SU-DHL-6 (cell line): Measurements from ENCODE around the gene KNDC1.

Experiments used
- H2AFZ ChIP-seq: fragments of 200-600 bp; sonication (generic); 2 replicates; pipeline ENCODE4 v1.6.1; 2014; ENCODE audit warnings: low read depth, mild to moderate bottlenecking, moderate library complexity, mixed read lengths, antibody characterized with exemption, low read length; ENCODE audit not compliant: severe bottlenecking
- H3F3A ChIP-seq: fragments of 200-600 bp; shearing (Covaris generic); 2 replicates; pipeline ENCODE4 v1.6.0; 2016; ENCODE audit warnings: antibody characterized with exemption, mild to moderate bottlenecking; ENCODE audit not compliant: insufficient read depth
- H3K27ac ChIP-seq: fragments of 200-600 bp; sonication (generic); 2 replicates; pipeline ENCODE4 v1.5.1; 2016; ENCODE audit warnings: low read depth, mild to moderate bottlenecking, low read length, moderate library complexity, mixed read lengths
- H3K27me3 ChIP-seq: fragments of 200-600 bp; sonication (generic), shearing (Covaris generic); 2 replicates; pipeline ENCODE4 v1.6.0; 2014; ENCODE audit warnings: mild to moderate bottlenecking, low read length
- H3K36me3 ChIP-seq: fragments of 200-600 bp; sonication (generic); 2 replicates; pipeline ENCODE4 v1.6.1; 2014; ENCODE audit warnings: mild to moderate bottlenecking, low read length, mixed read lengths
- H3K4me2 ChIP-seq: fragments of 300-600, 200-600 bp; shearing (Covaris generic), sonication (generic); 2 replicates; pipeline ENCODE4 v1.6.0; 2014; ENCODE audit warnings: low read length, low read depth, mild to moderate bottlenecking; ENCODE audit not compliant: poor library complexity, severe bottlenecking
- H3K4me3 ChIP-seq: fragments of 200-600 bp; sonication (generic); 2 replicates; pipeline ENCODE4 v1.5.1; 2014; ENCODE audit warnings: antibody characterized with exemption, low read length, mild to moderate bottlenecking, mixed read lengths; ENCODE audit not compliant: insufficient read depth, poor library complexity, severe bottlenecking
- H3K79me2 ChIP-seq: fragments of 200-600 bp; sonication (generic); 2 replicates; pipeline ENCODE4 v1.6.1; 2014; ENCODE audit warnings: mild to moderate bottlenecking, low read length, moderate library complexity; ENCODE audit not compliant: insufficient read depth
- H3K9ac ChIP-seq: fragments of 200-600 bp; sonication (generic); 2 replicates; pipeline ENCODE4 v1.7.0; 2014; ENCODE audit warnings: mild to moderate bottlenecking, low read length
- H3K9me2 ChIP-seq: fragments of 200-600 bp; sonication (generic); replicated peaks from 2 replicates; pipeline ENCODE4 v1.6.1; 2014; ENCODE audit warnings: low read length; ENCODE audit not compliant: insufficient read depth
- H3K9me3 ChIP-seq: fragments of 200-600 bp; sonication (generic); 2 replicates; pipeline ENCODE4 v1.6.1; 2014; ENCODE audit warnings: low read length, mixed read lengths; ENCODE audit not compliant: insufficient read depth
- H4K20me1 ChIP-seq: fragments of 200-600 bp; sonication (generic); 2 replicates; pipeline ENCODE4 v1.6.1; 2014; ENCODE audit warnings: low read depth, mild to moderate bottlenecking, antibody characterized with exemption, low read length, moderate library complexity, mixed read lengths
- EZH2phosphoT487 ChIP-seq: fragments of 200-600 bp; sonication (generic), shearing (Covaris generic); conservative IDR thresholded peaks from 2 replicates; pipeline ENCODE4 v1.6.1; 2018; ENCODE audit warnings: mild to moderate bottlenecking, antibody characterized with exemption, low read length, moderate library complexity, mixed read lengths
- TF ChIP-seq, protein P1 (sequence below): fragments of 200-600 bp; sonication (generic); IDR thresholded peaks from one replicate; pipeline ENCODE4 v1.5.1; 2017; ENCODE audit warnings: antibody characterized with exemption, mild to moderate bottlenecking, low read length, moderate library complexity; ENCODE audit not compliant: insufficient read depth, poor library complexity, severe bottlenecking

KNDC1 gene

GRCh38 chr10:133252223-133252552 lies 92.2 kb downstream of the KNDC1 start:
- TF ChIP-seq EZH2phosphoT487 = no peak
- TF ChIP-seq, protein P1, sequence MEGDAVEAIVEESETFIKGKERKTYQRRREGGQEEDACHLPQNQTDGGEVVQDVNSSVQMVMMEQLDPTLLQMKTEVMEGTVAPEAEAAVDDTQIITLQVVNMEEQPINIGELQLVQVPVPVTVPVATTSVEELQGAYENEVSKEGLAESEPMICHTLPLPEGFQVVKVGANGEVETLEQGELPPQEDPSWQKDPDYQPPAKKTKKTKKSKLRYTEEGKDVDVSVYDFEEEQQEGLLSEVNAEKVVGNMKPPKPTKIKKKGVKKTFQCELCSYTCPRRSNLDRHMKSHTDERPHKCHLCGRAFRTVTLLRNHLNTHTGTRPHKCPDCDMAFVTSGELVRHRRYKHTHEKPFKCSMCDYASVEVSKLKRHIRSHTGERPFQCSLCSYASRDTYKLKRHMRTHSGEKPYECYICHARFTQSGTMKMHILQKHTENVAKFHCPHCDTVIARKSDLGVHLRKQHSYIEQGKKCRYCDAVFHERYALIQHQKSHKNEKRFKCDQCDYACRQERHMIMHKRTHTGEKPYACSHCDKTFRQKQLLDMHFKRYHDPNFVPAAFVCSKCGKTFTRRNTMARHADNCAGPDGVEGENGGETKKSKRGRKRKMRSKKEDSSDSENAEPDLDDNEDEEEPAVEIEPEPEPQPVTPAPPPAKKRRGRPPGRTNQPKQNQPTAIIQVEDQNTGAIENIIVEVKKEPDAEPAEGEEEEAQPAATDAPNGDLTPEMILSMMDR = no peak
- no peaks in the 10 kb centered on the region for H3F3A ChIP-seq
- no peak overlapping the region for H3K4me2 ChIP-seq
- no peak overlapping the region for H3K9ac ChIP-seq
- no peaks in the 10 kb centered on the region for H3K27me3 ChIP-seq
- no peaks in the 10 kb centered on the region for H3K36me3 ChIP-seq
- no peaks in the 10 kb centered on the region for H3K79me2 ChIP-seq
- H4K20me1 ChIP-seq = no peaks in the 10 kb centered on the region
- H3K4me3 ChIP-seq = no peak overlapping the region
- H3K9me3 ChIP-seq = no peaks in the 10 kb centered on the region
- H3K27ac ChIP-seq = no peak overlapping the region
- H3K9me2 ChIP-seq = no peaks in the 10 kb centered on the region
- H2AFZ ChIP-seq = no peak overlapping the region

- Histone ChIP-seq H3K79me2 (no peaks in the 10 kb centered on the region), H3K27ac (no peak overlapping the region), H3K9me3 (no peaks in the 10 kb centered on the region), H3K9ac (no peak overlapping the region), H3K4me2 (no peak overlapping the region), H2AFZ (no peak overlapping the region), H3K4me3 (no peak overlapping the region), H3K27me3 (no peaks in the 10 kb centered on the region), H3K36me3 (no peaks in the 10 kb centered on the region), H3F3A (no peaks in the 10 kb centered on the region), H3K9me2 (no peaks in the 10 kb centered on the region), H4K20me1 (no peaks in the 10 kb centered on the region)
- TF ChIP-seq EZH2phosphoT487 = no peak
Observed at GRCh38 chr10:133253361-133253955, 93.4 kb downstream of the KNDC1 start.

- no peak overlapping the region for H2AFZ ChIP-seq
- TF ChIP-seq, protein P1 = no peak
- TF ChIP-seq EZH2phosphoT487 = no peak
- H3K36me3 ChIP-seq = no peaks in the 10 kb centered on the region
- H3K4me2 ChIP-seq = no peak overlapping the region
- no peaks in the 10 kb centered on the region for H3F3A ChIP-seq
- H3K27me3 ChIP-seq = no peaks in the 10 kb centered on the region
- H3K9me3 ChIP-seq = no peaks in the 10 kb centered on the region
- H3K4me3 ChIP-seq = no peak overlapping the region
- H3K9me2 ChIP-seq = no peaks in the 10 kb centered on the region
- H4K20me1 ChIP-seq = no peaks in the 10 kb centered on the region
- no peak overlapping the region for H3K9ac ChIP-seq
- H3K27ac ChIP-seq = no peak overlapping the region
- no peaks in the 10 kb centered on the region for H3K79me2 ChIP-seq
Observed at GRCh38 chr10:133254421-133255120, 94.6 kb downstream of the KNDC1 start.

DNA sequence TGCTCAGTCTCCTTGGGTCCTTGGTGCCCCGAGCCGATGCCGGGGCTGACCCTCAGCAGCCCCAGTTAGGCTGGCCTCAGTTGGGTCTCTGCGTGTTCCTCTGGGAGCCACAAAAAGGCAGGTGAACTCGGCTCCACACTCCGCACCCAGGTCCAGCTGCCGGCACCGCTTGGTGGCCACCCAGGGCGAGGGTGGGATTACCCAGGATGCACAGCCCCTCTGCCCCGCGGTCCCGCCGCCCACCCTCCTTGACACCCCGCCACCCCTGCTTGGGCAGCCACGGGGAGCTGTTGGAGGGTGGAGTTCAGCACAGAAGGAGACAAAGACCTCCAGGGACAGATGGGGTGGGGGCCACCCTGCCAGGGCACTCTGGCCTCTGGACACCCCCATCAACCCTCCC lies 95.3 kb downstream of the KNDC1 start:
- Histone ChIP-seq H3K9me3 (no peaks in the 10 kb centered on the region), H3K79me2 (no peaks in the 10 kb centered on the region), H3K4me3 (no peak overlapping the region), H3K36me3 (no peaks in the 10 kb centered on the region), H3K27me3 (no peaks in the 10 kb centered on the region), H3K9ac (no peak overlapping the region), H3K9me2 (no peaks in the 10 kb centered on the region), H3K4me2 (no peak overlapping the region), H3K27ac (no peak overlapping the region), H4K20me1 (no peaks in the 10 kb centered on the region), H2AFZ (no peak overlapping the region), H3F3A (no peaks in the 10 kb centered on the region)
- TF ChIP-seq, protein P1 = no peak
- TF ChIP-seq EZH2phosphoT487 = no peak
